HCT116 (cell line): ENCODE measurements around the gene LGALS3.

ENCODE experiments used
- CEBPB ChIP-seq: IDR thresholded peaks from 2 replicates; pipeline ENCODE4 v1.6.1; 2012; ENCODE audit warnings: low read depth
- CTCF ChIP-seq, 3 experiments: fragments of 200-600 bp in 1 of 3; sonication (generic) in 1 of 3; IDR thresholded peaks in 2 of 3; conservative IDR thresholded peaks in 1 of 3; 2 replicates each; pipeline ENCODE4 v1.5.1; 2012 to 2017; ENCODE audit warnings: low read depth in 2 of 3, low read length in 2 of 3, antibody characterized with exemption in 1 of 3, borderline replicate concordance in 1 of 3, control low read depth in 1 of 3, mild to moderate bottlenecking in 1 of 3, mixed read lengths in 1 of 3, mixed run types in 1 of 3, moderate library complexity in 1 of 3; ENCODE audit not compliant: insufficient read depth in 1 of 3
- EZH2 ChIP-seq: fragments of 200-600 bp; sonication (generic); IDR thresholded peaks from 2 replicates; pipeline ENCODE4 v1.6.1; 2017; ENCODE audit warnings: antibody characterized with exemption, mixed run types
- RAD21 ChIP-seq: IDR thresholded peaks from 2 replicates; pipeline ENCODE4 v1.6.1; 2012; ENCODE audit warnings: low read depth, mild to moderate bottlenecking

GRCh38 chr14:55116246-55117030 is 12.6 kb upstream of the LGALS3 start:
- no peak for TF ChIP-seq CTCF (IDR thresholded peaks at IDR 0.05 in 2 of 3, conservative IDR thresholded peaks at IDR 0.05 in 1 of 3; ENCODE audit: borderline replicate concordance in 1 of 3, insufficient read depth in 1 of 3, low read depth in 2 of 3, low read length in 2 of 3)
- TF ChIP-seq EZH2, result no peak
- TF ChIP-seq CEBPB, result no peak
- TF ChIP-seq RAD21, result no peak
